Activated CD8-positive, alpha-beta memory T cell treated with anti-CD3 and anti-CD28 coated beads, Interleukin-2, amount 10 ng/mL, durations not matched to agents 7 days and 5 days (primary cell): Measurements from ENCODE around the gene SEPTIN12. TPM values are rescaled to one million over a fixed set of nuclear protein-coding genes. Genes with fewer than 3 reads are reported as not detected.
"Not testable (repeated sequence)": the region's sequence is repeated elsewhere in the genome, so short reads cannot be mapped to it uniquely, and the experiment has no call there.

Source experiments
- ATAC-seq: fragments of 150-1000 bp; cut with Tn5 transposase; one replicate; pipeline ENCODE4 v1.10.0; 2021; ENCODE audit warnings: moderate library complexity
- CTCF ChIA-PET: fragments of 350-600 bp; sonication (Branson Sonifier 250); formaldehyde crosslinking; loops from one replicate; lab custom pipeline; 2021; ENCODE audit warnings: antibody characterized with exemption; lab: Charles Lee
- DNase-seq: peaks from one replicate; pipeline ENCODE4 v3.0.0-alpha.2; 2020
- H3K27ac Mint-ChIP-seq: one replicate; pipeline ENCODE4 v1.8.0; 2021; ENCODE audit warnings: mild to moderate bottlenecking, mixed read lengths
- H3K27me3 Mint-ChIP-seq: one replicate; pipeline ENCODE4 v1.8.0; 2021; ENCODE audit warnings: mixed read lengths
- H3K36me3 Mint-ChIP-seq: one replicate; pipeline ENCODE4 v1.8.0; 2021; ENCODE audit warnings: mild to moderate bottlenecking, mixed read lengths
- H3K4me1 Mint-ChIP-seq: one replicate; pipeline ENCODE4 v1.8.0; 2021; ENCODE audit warnings: mixed read lengths
- H3K4me3 Mint-ChIP-seq: one replicate; pipeline ENCODE4 v1.8.0; 2021; ENCODE audit warnings: mild to moderate bottlenecking, moderate library complexity, mixed read lengths
- H3K9me3 Mint-ChIP-seq: one replicate; pipeline ENCODE4 v1.8.0; 2022; ENCODE audit warnings: low read depth, mixed read lengths
- total RNA-seq, 2 experiments: library from RNA; stranded (reverse); gene quantifications; one replicate each; pipeline ENCODE4 v1.2.3, GENCODE V29; 2021

Gene SEPTIN12
- total RNA-seq, 2 experiments from 2014 or later, result not detected

GRCh38 chr16:4750896-4751295 lies 37.2 kb downstream of the SEPTIN12 start:
- Mint-ChIP-seq H3K4me3 (no peak overlapping the region), H3K36me3 (peaks cover 17% of the 10 kb centered on the region), H3K9me3 (peaks cover 4% of the 10 kb centered on the region), H3K4me1 (peaks cover 14% of the 10 kb centered on the region), H3K27ac (no peak overlapping the region), H3K27me3 (no peaks in the 10 kb centered on the region)
- no peak for DNase-seq
- CTCF ChIA-PET, result interaction anchor here (0.6 kb wide), 1 partner anchor 461 kb away, joined by 3 read pairs; no protein-coding TSS in a partner anchor
- ATAC-seq, result no peak

GRCh38 chr16:4749700-4750257 lies 38.4 kb downstream of the SEPTIN12 start:
- ATAC-seq (no peak), DNase-seq (no peak)
- CTCF ChIA-PET, result no interaction called here
- Mint-ChIP-seq H3K4me1 (peaks cover 14% of the 10 kb centered on the region), H3K27me3 (no peaks in the 10 kb centered on the region), H3K4me3 (no peak overlapping the region), H3K9me3 (no peaks in the 10 kb centered on the region), H3K27ac (no peak overlapping the region), H3K36me3 (peaks cover 8% of the 10 kb centered on the region)

GRCh38 chr16:4748682-4749411 lies 39.3 kb downstream of the SEPTIN12 start:
- CTCF ChIA-PET, result interaction anchor here (1.5 kb wide), 1 partner anchor 14 kb away, joined by 8 read pairs; the partner anchor contains the start of genes ANKS3 and DNAAF8
- Mint-ChIP-seq H3K36me3 (peaks cover 6% of the 10 kb centered on the region), H3K9me3 (no peaks in the 10 kb centered on the region), H3K27ac (peak overlapping the region; percentile 76), H3K4me1 (peaks cover 16% of the 10 kb centered on the region), H3K27me3 (no peaks in the 10 kb centered on the region), H3K4me3 (no peak overlapping the region)
- DNase-seq (no peak), ATAC-seq (no peak)

- H3K27ac Mint-ChIP-seq, result peak overlapping the region; percentile 76
- CTCF ChIA-PET, result interaction anchor here (0.6 to 1.5 kb wide), 4 partner anchors 14 to 347 kb away, joined by 3 to 8 read pairs (median 3); partner anchors contain the start of genes ANKS3 and DNAAF8
- H3K9me3 Mint-ChIP-seq, result no peaks in the 10 kb centered on the region
- H3K4me1 Mint-ChIP-seq, result peaks cover 22% of the 10 kb centered on the region
- DNase-seq (no peak), ATAC-seq (peak; percentile 21)
- no peaks in the 10 kb centered on the region for H3K27me3 Mint-ChIP-seq
- no peak overlapping the region for H3K4me3 Mint-ChIP-seq
- H3K36me3 Mint-ChIP-seq, result peaks cover 3% of the 10 kb centered on the region
Observed at GRCh38 chr16:4747906-4748681, 40.1 kb downstream of the SEPTIN12 start.

GRCh38 chr16:4746991-4747574 lies 41.1 kb downstream of the SEPTIN12 start:
- Mint-ChIP-seq H3K36me3 (peaks cover 2% of the 10 kb centered on the region), H3K27me3 (no peaks in the 10 kb centered on the region), H3K27ac (no peak overlapping the region), H3K4me1 (peaks cover 23% of the 10 kb centered on the region), H3K9me3 (no peaks in the 10 kb centered on the region), H3K4me3 (no peak overlapping the region)
- DNase-seq, result no peak
- ATAC-seq, result no peak
- CTCF ChIA-PET, result interaction anchor here (0.8 to 1.5 kb wide), 3 partner anchors 13 to 97 kb away, joined by 3 to 8 read pairs (median 3); partner anchors contain the start of genes ANKS3 and DNAAF8

GRCh38 chr16:4746215-4746614 lies 41.9 kb downstream of the SEPTIN12 start:
- Mint-ChIP-seq H3K9me3 (no peaks in the 10 kb centered on the region), H3K36me3 (no peaks in the 10 kb centered on the region), H3K4me1 (peaks cover 23% of the 10 kb centered on the region), H3K27ac (no peak overlapping the region), H3K4me3 (no peak overlapping the region), H3K27me3 (no peaks in the 10 kb centered on the region)
- CTCF ChIA-PET, result no interaction called here
- ATAC-seq, result no peak
- no peak for DNase-seq

- CTCF ChIA-PET, result no interaction called here
- H3K36me3 Mint-ChIP-seq, result no peaks in the 10 kb centered on the region
- H3K4me3 Mint-ChIP-seq, result no peak overlapping the region
- H3K27ac Mint-ChIP-seq, result no peak overlapping the region
- no peaks in the 10 kb centered on the region for H3K27me3 Mint-ChIP-seq
- DNase-seq (no peak), ATAC-seq (no peak)
- H3K4me1 Mint-ChIP-seq, result peaks cover 23% of the 10 kb centered on the region
- H3K9me3 Mint-ChIP-seq, result no peaks in the 10 kb centered on the region
Observed at GRCh38 chr16:4745274-4745569, 42.9 kb downstream of the SEPTIN12 start.

GRCh38 chr16:4744555-4745273 lies 43.4 kb downstream of the SEPTIN12 start:
- no peak overlapping the region for H3K4me3 Mint-ChIP-seq

GRCh38 chr16:4743226-4743878 lies 44.8 kb downstream of the SEPTIN12 start:
- no peak for DNase-seq
- ATAC-seq, result no peak
- Mint-ChIP-seq H3K4me1 (peaks cover 18% of the 10 kb centered on the region), H3K36me3 (no peaks in the 10 kb centered on the region), H3K27ac (no peak overlapping the region), H3K4me3 (peak overlapping the region; percentile 35), H3K27me3 (no peaks in the 10 kb centered on the region), H3K9me3 (no peaks in the 10 kb centered on the region)
- CTCF ChIA-PET, result no interaction called here

More at GRCh38 chr16:4744555-4745273, 43.4 kb downstream of the SEPTIN12 start:
- Mint-ChIP-seq H3K4me1 (peaks cover 23% of the 10 kb centered on the region), H3K27me3 (no peaks in the 10 kb centered on the region), H3K36me3 (no peaks in the 10 kb centered on the region), H3K9me3 (no peaks in the 10 kb centered on the region), H3K27ac (no peak overlapping the region)
- CTCF ChIA-PET, result no interaction called here
- DNase-seq (no peak), ATAC-seq (no peak)

- H3K27me3 Mint-ChIP-seq, CTCF ChIA-PET, H3K4me3 Mint-ChIP-seq, H3K36me3 Mint-ChIP-seq, DNase-seq, ATAC-seq, H3K27ac Mint-ChIP-seq, H3K9me3 Mint-ChIP-seq: not testable (repeated sequence)
- peaks cover 13% of the 10 kb centered on the region for H3K4me1 Mint-ChIP-seq
Observed at GRCh38 chr16:4738370-4738769, 49.8 kb downstream of the SEPTIN12 start.

GRCh38 chr16:4737545-4737944 lies 50.6 kb downstream of the SEPTIN12 start:
- no peak for ATAC-seq
- Mint-ChIP-seq H3K36me3 (no peaks in the 10 kb centered on the region), H3K27ac (no peak overlapping the region), H3K9me3 (no peaks in the 10 kb centered on the region), H3K4me1 (peaks cover 15% of the 10 kb centered on the region), H3K4me3 (no peak overlapping the region), H3K27me3 (no peaks in the 10 kb centered on the region)
- CTCF ChIA-PET, result no interaction called here
- DNase-seq, result no peak

- CTCF ChIA-PET, result no interaction called here
- H3K9me3 Mint-ChIP-seq, result no peaks in the 10 kb centered on the region
- no peaks in the 10 kb centered on the region for H3K36me3 Mint-ChIP-seq
- no peaks in the 10 kb centered on the region for H3K27me3 Mint-ChIP-seq
- DNase-seq, result no peak
- no peak overlapping the region for H3K27ac Mint-ChIP-seq
- H3K4me3 Mint-ChIP-seq, result no peak overlapping the region
- peaks cover 22% of the 10 kb centered on the region for H3K4me1 Mint-ChIP-seq
- no peak for ATAC-seq
Observed at GRCh38 chr16:4736546-4736945, 51.6 kb downstream of the SEPTIN12 start.
